Measurements from ENCODE around the gene ZNF3.
"Not testable (repeated sequence)": the region's sequence is repeated elsewhere in the genome, so short reads cannot be mapped to it uniquely, and the experiment has no call there.

- TF ChIP-seq CTCF, POLR2A (IDR thresholded peaks at IDR 0.05): not testable (repeated sequence)
These were observed 48.7 kb upstream of the ZNF3 start for GRCh38 chr7:100130220-100130607.
